Endothelial cell (in vitro differentiated cells): ENCODE data around the gene ARL14EP. TPM values are rescaled to one million over a fixed set of nuclear protein-coding genes. Genes with fewer than 3 reads are reported as not detected.

Experiments used
- DNase-seq: peaks from one replicate; pipeline ENCODE4 v3.0.0; 2021; ENCODE audit warnings: low spot score
- H3K27ac Mint-ChIP-seq: one replicate; pipeline ENCODE4 v1.8.0; 2021; ENCODE audit warnings: mixed read lengths, inconsistent platforms; ENCODE audit not compliant: unreplicated experiment
- H3K27me3 Mint-ChIP-seq: one replicate; pipeline ENCODE4 v1.8.0; 2021; ENCODE audit warnings: mild to moderate bottlenecking, moderate library complexity, mixed read lengths, inconsistent platforms; ENCODE audit not compliant: unreplicated experiment
- H3K36me3 Mint-ChIP-seq: one replicate; pipeline ENCODE4 v1.8.0; 2021; ENCODE audit warnings: mild to moderate bottlenecking, low read depth, mixed read lengths, inconsistent platforms; ENCODE audit not compliant: unreplicated experiment
- H3K4me1 Mint-ChIP-seq: one replicate; pipeline ENCODE4 v1.8.0; 2021; ENCODE audit warnings: mild to moderate bottlenecking, mixed read lengths, inconsistent platforms; ENCODE audit not compliant: unreplicated experiment
- H3K4me3 Mint-ChIP-seq: one replicate; pipeline ENCODE4 v1.8.0; 2021; ENCODE audit warnings: mild to moderate bottlenecking, mixed read lengths, inconsistent platforms; ENCODE audit not compliant: unreplicated experiment
- H3K9me3 Mint-ChIP-seq: one replicate; pipeline ENCODE4 v1.8.0; 2021; ENCODE audit warnings: mixed read lengths, inconsistent platforms; ENCODE audit not compliant: unreplicated experiment
- total RNA-seq: library from RNA; stranded (reverse); fragmentation: NEBNext Ultra II Directional; extraction: Animal tissue kit (Norgen Biotek cat#: 25700); gene quantifications from one replicate; pipeline ENCODE4 v1.2.1, GENCODE V29; 2021; ENCODE audit not compliant: unreplicated experiment
- TF ChIP-seq, protein P1 (sequence below): fragments of 200-600 bp; sonication (generic); IDR thresholded peaks from one replicate; pipeline ENCODE4 v1.5.0; 2021; ENCODE audit warnings: antibody characterized with exemption; ENCODE audit not compliant: unreplicated experiment

Gene ARL14EP
- total RNA-seq, 1 donor from 2014 or later, result 19.2 TPM

DNA sequence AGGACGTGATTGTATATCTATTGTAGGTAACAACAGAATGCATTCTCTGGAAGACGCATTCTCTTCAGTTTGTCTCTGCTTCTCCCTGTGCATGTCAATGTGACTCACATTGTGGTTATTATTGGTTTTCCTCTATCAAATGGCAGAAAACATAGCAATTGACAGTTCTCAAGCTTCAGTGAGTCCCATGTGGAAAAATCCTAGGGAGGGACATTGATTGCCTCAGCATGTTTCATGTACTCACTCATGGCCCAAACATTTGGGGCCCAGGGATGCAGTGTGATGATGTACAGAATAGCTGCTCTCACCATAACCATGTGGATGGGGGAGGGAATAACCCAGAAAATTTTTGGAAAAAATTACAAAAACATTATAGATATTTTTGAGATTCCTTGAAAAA, 9.3 kb upstream of the ARL14EP start:
- Mint-ChIP-seq H3K4me1 (peaks cover 7% of the 10 kb centered on the region), H3K27me3 (peaks cover 2% of the 10 kb centered on the region), H3K27ac (no peak overlapping the region), H3K4me3 (no peak overlapping the region), H3K36me3 (no peaks in the 10 kb centered on the region), H3K9me3 (no peaks in the 10 kb centered on the region)
- TF ChIP-seq, protein P1, sequence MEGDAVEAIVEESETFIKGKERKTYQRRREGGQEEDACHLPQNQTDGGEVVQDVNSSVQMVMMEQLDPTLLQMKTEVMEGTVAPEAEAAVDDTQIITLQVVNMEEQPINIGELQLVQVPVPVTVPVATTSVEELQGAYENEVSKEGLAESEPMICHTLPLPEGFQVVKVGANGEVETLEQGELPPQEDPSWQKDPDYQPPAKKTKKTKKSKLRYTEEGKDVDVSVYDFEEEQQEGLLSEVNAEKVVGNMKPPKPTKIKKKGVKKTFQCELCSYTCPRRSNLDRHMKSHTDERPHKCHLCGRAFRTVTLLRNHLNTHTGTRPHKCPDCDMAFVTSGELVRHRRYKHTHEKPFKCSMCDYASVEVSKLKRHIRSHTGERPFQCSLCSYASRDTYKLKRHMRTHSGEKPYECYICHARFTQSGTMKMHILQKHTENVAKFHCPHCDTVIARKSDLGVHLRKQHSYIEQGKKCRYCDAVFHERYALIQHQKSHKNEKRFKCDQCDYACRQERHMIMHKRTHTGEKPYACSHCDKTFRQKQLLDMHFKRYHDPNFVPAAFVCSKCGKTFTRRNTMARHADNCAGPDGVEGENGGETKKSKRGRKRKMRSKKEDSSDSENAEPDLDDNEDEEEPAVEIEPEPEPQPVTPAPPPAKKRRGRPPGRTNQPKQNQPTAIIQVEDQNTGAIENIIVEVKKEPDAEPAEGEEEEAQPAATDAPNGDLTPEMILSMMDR, result no peak
- no peak for DNase-seq

DNA sequence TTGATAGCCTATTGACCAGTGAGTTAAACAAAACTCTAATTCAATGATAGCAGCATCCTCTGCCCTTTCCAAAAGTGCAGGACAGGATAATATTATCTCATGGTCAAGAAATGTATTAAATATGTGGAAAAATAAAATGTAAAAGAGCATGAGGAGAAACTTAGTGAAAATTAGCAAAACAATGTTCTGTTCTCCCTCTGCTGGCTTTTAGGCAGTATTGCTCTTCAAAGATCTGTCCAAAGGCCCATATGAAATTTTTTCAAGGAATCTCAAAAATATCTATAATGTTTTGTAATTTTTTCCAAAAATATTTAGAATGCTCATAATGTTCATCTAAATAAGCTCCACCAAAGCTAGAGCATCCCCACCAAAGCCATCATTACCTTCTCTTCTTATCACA, 8.3 kb upstream of the ARL14EP start:
- H3K9me3 Mint-ChIP-seq, result no peaks in the 10 kb centered on the region
- H3K4me3 Mint-ChIP-seq, result no peak overlapping the region
- TF ChIP-seq, protein P1, result peak; percentile 73
- peaks cover 8% of the 10 kb centered on the region for H3K4me1 Mint-ChIP-seq
- no peak overlapping the region for H3K27ac Mint-ChIP-seq
- H3K27me3 Mint-ChIP-seq, result peaks cover 2% of the 10 kb centered on the region
- H3K36me3 Mint-ChIP-seq, result no peaks in the 10 kb centered on the region
- DNase-seq, result no peak

DNA sequence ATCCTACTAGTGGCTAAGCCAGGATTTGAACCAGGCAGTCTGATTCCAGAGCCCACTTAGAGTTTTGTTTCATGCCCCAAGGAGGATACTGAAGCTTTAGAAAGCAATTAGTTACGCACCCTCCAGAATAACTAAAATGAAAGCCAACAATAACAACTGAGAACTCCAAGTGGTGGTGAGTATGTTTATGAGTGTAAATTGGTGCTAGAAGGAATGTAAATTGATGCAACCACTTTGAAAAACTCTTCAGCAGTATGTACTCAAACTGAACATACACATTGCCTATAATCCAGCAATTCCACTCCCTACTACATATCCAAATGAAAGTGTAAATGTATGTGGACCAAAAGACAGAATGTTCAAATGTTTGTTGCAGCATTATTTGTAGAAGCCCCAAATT, 6.7 kb upstream of the ARL14EP start:
- Mint-ChIP-seq H3K4me1 (peaks cover 8% of the 10 kb centered on the region), H3K36me3 (no peaks in the 10 kb centered on the region), H3K27ac (no peak overlapping the region), H3K4me3 (no peak overlapping the region), H3K27me3 (peaks cover 2% of the 10 kb centered on the region), H3K9me3 (no peaks in the 10 kb centered on the region)
- TF ChIP-seq, protein P1, result no peak
- no peak for DNase-seq

DNA sequence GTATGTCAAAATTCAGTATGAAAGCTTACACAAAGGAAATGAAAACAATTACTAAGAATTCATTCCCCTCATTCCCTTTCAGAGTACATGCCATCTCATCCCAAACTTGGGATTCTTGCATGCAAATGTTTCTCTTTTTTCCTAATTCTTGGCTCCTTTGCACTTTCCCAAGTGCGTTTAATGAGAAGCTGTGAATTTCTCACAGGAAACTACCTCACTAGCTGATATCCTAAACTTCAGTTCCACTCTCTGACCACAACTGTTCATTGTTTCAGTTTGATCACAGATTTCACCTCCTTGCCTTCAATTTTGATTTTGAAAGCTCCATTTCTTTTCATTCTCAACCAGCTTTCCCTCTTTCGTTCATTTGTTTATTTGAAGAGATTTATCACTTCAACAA, 5.9 kb upstream of the ARL14EP start:
- peaks cover 2% of the 10 kb centered on the region for H3K27me3 Mint-ChIP-seq
- no peak overlapping the region for H3K27ac Mint-ChIP-seq
- peaks cover 8% of the 10 kb centered on the region for H3K4me1 Mint-ChIP-seq
- no peaks in the 10 kb centered on the region for H3K36me3 Mint-ChIP-seq
- TF ChIP-seq, protein P1, result no peak
- DNase-seq, result no peak
- no peak overlapping the region for H3K4me3 Mint-ChIP-seq
- H3K9me3 Mint-ChIP-seq, result no peaks in the 10 kb centered on the region

DNA sequence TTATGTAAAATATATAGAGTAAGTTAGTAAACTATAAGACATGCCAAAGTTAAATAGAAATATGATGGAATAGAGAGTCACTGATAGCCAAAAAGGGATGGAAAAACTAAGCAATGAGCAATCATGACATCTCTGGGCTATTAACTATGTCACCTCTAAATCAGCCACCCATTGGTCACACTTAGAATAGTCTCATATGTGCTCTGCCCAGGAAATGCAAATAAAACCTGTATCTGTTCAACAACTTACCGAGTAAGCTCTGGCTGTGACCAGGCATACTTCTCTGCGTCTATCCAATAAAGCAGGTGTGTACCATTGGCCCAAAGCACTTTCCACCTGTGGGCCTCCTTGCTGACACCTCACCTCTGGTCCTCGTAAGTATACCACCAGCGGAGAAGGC, 1.6 kb upstream of the ARL14EP start:
- H3K9me3 Mint-ChIP-seq, result no peaks in the 10 kb centered on the region
- H3K36me3 Mint-ChIP-seq, result no peaks in the 10 kb centered on the region
- H3K27me3 Mint-ChIP-seq, result peaks cover 2% of the 10 kb centered on the region
- no peak overlapping the region for H3K4me3 Mint-ChIP-seq
- peaks cover 22% of the 10 kb centered on the region for H3K4me1 Mint-ChIP-seq
- TF ChIP-seq, protein P1, result no peak
- no peak for DNase-seq
- no peak overlapping the region for H3K27ac Mint-ChIP-seq
